Measurements from ENCODE around the gene ITIH3. TPM values are rescaled to one million over a fixed set of nuclear protein-coding genes. Genes with fewer than 3 reads are reported as not detected.

ITIH3 gene
- total RNA-seq, result not detected

- Mint-ChIP-seq H3K27me3 (no peaks in the 10 kb centered on the region), H3K4me1 (no peaks in the 10 kb centered on the region), H3K36me3 (ENCODE audit: low read depth) (no peaks in the 10 kb centered on the region), H3K9me3 (no peaks in the 10 kb centered on the region), H3K27ac (no peak within 1 kb of the TSS), H3K4me3 (no peak within 1 kb of the TSS)
- CTCF ChIA-PET, result no interaction called here
- no peak for DNase-seq
- POLR2A ChIA-PET, result no interaction called here
Observed at GRCh38 chr3:52794612-52795099, at the start of gene ITIH3. TSS of gene ITIH3 (plus strand) at chr3:52794796. CDS start at chr3:52794804, 8 bp downstream.

GRCh38 chr3:52752045-52752660 lies 42.4 kb upstream of the ITIH3 start:
- Mint-ChIP-seq H3K27ac (no peak overlapping the region), H3K4me3 (no peak overlapping the region), H3K27me3 (no peaks in the 10 kb centered on the region), H3K9me3 (no peaks in the 10 kb centered on the region), H3K36me3 (ENCODE audit: low read depth) (peaks cover 35% of the 10 kb centered on the region), H3K4me1 (no peaks in the 10 kb centered on the region)
- POLR2A ChIA-PET, result no interaction called here
- DNase-seq, result no peak
- CTCF ChIA-PET, result no interaction called here

- no peaks in the 10 kb centered on the region for H3K9me3 Mint-ChIP-seq
- CTCF ChIA-PET, result interaction anchor here (0.6 kb wide), 1 partner anchor 793 kb away, joined by 3 read pairs; no protein-coding TSS in a partner anchor
- H3K27me3 Mint-ChIP-seq, result no peaks in the 10 kb centered on the region
- H3K4me1 Mint-ChIP-seq, result no peaks in the 10 kb centered on the region
- no peak for DNase-seq
- peaks cover 31% of the 10 kb centered on the region for H3K36me3 Mint-ChIP-seq (ENCODE audit: low read depth)
- H3K4me3 Mint-ChIP-seq, result no peak overlapping the region
- POLR2A ChIA-PET, result no interaction called here
- H3K27ac Mint-ChIP-seq, result no peak overlapping the region
Observed at GRCh38 chr3:52754373-52754772, 40.2 kb upstream of the ITIH3 start.

DNA sequence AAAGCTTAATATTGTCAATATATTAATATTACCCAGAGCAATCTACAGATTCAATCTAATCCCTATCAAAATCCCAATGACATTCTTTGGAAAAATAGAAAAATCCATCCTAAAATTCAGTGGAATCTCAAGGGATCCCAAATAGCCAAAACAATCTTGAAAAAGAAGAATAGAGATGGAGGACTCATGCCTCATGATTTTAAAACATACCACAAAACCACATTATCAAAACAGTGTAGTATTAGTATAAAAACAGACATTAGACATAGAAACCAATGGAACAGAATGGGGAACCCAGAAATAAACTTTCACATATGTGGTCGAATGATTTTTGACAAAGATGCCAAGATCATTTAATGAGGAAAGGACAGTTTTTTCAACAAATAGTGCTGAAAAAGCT lies 38.5 kb upstream of the ITIH3 start:
- ChIA-PET POLR2A (no interaction called here), CTCF (no interaction called here)
- Mint-ChIP-seq H3K27ac (no peak overlapping the region), H3K27me3 (no peaks in the 10 kb centered on the region), H3K9me3 (no peaks in the 10 kb centered on the region), H3K4me3 (no peak overlapping the region), H3K36me3 (ENCODE audit: low read depth) (peaks cover 28% of the 10 kb centered on the region), H3K4me1 (no peaks in the 10 kb centered on the region)
- no peak for DNase-seq

GRCh38 chr3:52763466-52763865 lies 31.1 kb upstream of the ITIH3 start:
- H3K4me1 Mint-ChIP-seq, result no peaks in the 10 kb centered on the region
- H3K36me3 Mint-ChIP-seq (ENCODE audit: low read depth), result peaks cover 45% of the 10 kb centered on the region
- H3K27me3 Mint-ChIP-seq, result no peaks in the 10 kb centered on the region
- no peak overlapping the region for H3K27ac Mint-ChIP-seq
- DNase-seq, result no peak
- ChIA-PET CTCF (interaction anchor here (1.1 kb wide), 1 partner anchor 19 kb away, joined by 3 read pairs; no protein-coding TSS in a partner anchor), POLR2A (no interaction called here)
- H3K4me3 Mint-ChIP-seq, result no peak overlapping the region
- H3K9me3 Mint-ChIP-seq, result no peaks in the 10 kb centered on the region

DNA sequence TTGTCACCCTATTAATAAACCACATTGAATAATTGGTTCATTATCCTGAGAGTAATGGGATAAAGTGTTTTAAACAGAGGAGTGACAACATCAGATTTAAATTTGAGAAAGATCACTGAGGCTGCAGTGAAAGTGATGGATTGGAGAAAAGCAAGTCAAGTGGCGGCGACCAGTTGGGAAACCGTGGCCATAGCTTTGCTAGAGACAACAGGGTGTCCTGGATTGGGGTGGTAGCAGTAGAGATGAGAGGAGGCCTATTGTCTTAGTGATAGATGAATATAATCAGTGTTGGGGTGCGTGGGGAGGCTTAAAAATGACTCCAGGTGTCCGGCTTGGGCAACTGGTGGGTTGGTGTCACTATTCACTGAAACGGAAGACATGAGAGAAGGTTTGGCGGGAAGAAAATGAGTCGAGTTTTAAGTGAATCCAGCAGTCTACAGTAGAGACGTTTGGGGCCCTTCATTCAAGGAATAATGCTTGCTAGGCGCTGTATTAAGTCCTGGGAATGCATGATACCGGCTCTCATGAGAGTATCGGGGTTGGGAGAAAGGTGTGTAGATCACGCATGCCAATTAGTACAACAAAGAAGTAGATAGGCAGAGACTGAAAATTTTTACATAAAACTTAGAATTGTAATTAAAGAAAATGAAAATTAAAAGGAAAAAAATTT lies 24.7 kb upstream of the ITIH3 start:
- H3K27me3 Mint-ChIP-seq, result no peaks in the 10 kb centered on the region
- H3K36me3 Mint-ChIP-seq (ENCODE audit: low read depth), result peaks cover 15% of the 10 kb centered on the region
- ChIA-PET POLR2A (interaction anchor here (0.5 to 0.6 kb wide), 2 partner anchors 49 to 1913 kb away, joined by 4 read pairs; no protein-coding TSS in a partner anchor), CTCF (interaction anchor here (1.1 to 1.3 kb wide), 3 partner anchors 13 to 28 kb away, joined by 3 to 5 read pairs (median 4); no protein-coding TSS in a partner anchor)
- no peaks in the 10 kb centered on the region for H3K9me3 Mint-ChIP-seq
- H3K4me3 Mint-ChIP-seq, result peak overlapping the region; percentile 84
- H3K27ac Mint-ChIP-seq, result peak overlapping the region; percentile 85
- no peak for DNase-seq
- peaks cover 20% of the 10 kb centered on the region for H3K4me1 Mint-ChIP-seq

- no peaks in the 10 kb centered on the region for H3K27me3 Mint-ChIP-seq
- H3K4me3 Mint-ChIP-seq, result peak within 1 kb of the TSS; percentile 84
- H3K27ac Mint-ChIP-seq, result peak within 1 kb of the TSS; percentile 95
- CTCF ChIA-PET, result interaction anchor here (0.6 to 1.3 kb wide), 6 partner anchors 12 to 298 kb away, joined by 3 to 5 read pairs (median 4); no protein-coding TSS in a partner anchor
- H3K4me1 Mint-ChIP-seq, result peaks cover 20% of the 10 kb centered on the region
- DNase-seq, result peak; percentile 85
- H3K9me3 Mint-ChIP-seq, result no peaks in the 10 kb centered on the region
- POLR2A ChIA-PET, result interaction anchor here (0.5 to 0.6 kb wide), 2 partner anchors 49 to 1912 kb away, joined by 4 read pairs; no protein-coding TSS in a partner anchor
- H3K36me3 Mint-ChIP-seq (ENCODE audit: low read depth), result peaks cover 7% of the 10 kb centered on the region
Observed at GRCh38 chr3:52770496-52771333, 23.9 kb upstream of the ITIH3 start, which contains the start of gene NEK4. TSS of gene NEK4 (minus strand) at chr3:52770940. CDS start at chr3:52770746, 194 bp downstream.

GRCh38 chr3:52771334-52771681 lies 23.3 kb upstream of the ITIH3 start:
- POLR2A ChIA-PET, result no interaction called here
- no peak for DNase-seq
- CTCF ChIA-PET, result interaction anchor here (0.9 to 1.3 kb wide), 2 partner anchors 20 to 82 kb away, joined by 4 to 5 read pairs; no protein-coding TSS in a partner anchor
- Mint-ChIP-seq H3K27ac (peak overlapping the region; percentile 95), H3K9me3 (no peaks in the 10 kb centered on the region), H3K36me3 (ENCODE audit: low read depth) (peaks cover 4% of the 10 kb centered on the region), H3K4me3 (peak overlapping the region; percentile 84), H3K4me1 (peaks cover 20% of the 10 kb centered on the region), H3K27me3 (no peaks in the 10 kb centered on the region)

DNA sequence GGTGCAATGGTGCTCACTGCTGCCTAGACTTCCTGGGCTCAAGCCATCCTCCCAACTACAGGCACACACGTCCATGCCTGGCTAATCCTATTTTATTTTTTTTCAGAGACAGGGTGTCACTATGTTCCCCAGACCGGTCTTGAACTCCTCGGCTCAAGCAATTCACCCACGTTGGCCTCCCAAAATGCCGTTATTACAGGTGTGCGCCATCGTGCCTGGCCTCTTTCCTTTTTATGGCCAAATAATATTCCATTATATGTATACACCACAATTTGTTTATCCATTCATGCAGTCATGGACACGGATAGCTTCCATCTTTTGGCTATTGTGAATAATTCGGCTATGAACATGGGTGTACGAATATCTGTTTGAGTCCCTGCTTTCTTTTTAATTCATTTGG lies 22.9 kb upstream of the ITIH3 start:
- POLR2A ChIA-PET, result no interaction called here
- Mint-ChIP-seq H3K9me3 (no peaks in the 10 kb centered on the region), H3K4me3 (peak overlapping the region; percentile 84), H3K36me3 (ENCODE audit: low read depth) (peaks cover 4% of the 10 kb centered on the region), H3K27me3 (no peaks in the 10 kb centered on the region), H3K4me1 (peaks cover 20% of the 10 kb centered on the region), H3K27ac (peak overlapping the region; percentile 95)
- DNase-seq, result no peak
- CTCF ChIA-PET, result interaction anchor here (0.9 to 1.3 kb wide), 2 partner anchors 20 to 81 kb away, joined by 4 to 5 read pairs; no protein-coding TSS in a partner anchor

DNA sequence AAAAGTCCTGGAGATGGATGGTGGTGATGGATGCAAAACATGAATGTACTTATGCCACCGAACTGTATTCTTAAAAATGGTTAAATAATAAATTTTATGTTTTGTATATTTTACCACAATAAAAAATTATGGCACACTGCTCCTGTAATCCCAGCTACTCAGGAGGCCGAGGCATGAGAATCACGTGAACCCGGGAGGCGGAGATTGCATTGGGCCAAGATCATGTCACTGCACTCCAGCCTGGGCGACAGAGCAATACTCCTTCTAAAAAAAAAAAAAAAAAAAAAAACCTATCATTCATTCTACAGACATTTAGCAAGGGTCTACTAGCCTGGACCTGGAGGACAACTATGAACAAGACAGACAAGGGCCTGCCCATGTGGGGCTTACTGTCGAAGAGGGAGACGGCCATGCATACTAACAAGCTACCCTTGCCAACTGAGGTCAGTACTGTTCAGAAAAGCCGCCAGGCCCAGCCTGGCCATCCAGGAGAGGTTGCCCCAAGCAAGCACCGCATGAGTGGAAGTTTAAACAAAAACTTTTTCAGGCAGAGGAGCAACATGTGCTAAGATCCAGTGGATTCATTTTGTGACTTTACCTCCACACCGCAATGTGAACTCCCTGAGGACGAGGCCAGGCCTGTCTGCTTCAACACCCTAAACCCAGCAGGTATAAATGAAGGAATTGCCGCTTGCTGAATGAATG lies 21.1 kb upstream of the ITIH3 start:
- Mint-ChIP-seq H3K4me3 (no peak overlapping the region), H3K36me3 (ENCODE audit: low read depth) (no peaks in the 10 kb centered on the region), H3K4me1 (peaks cover 20% of the 10 kb centered on the region), H3K9me3 (no peaks in the 10 kb centered on the region), H3K27ac (no peak overlapping the region), H3K27me3 (no peaks in the 10 kb centered on the region)
- ChIA-PET POLR2A (no interaction called here), CTCF (interaction anchor here (0.6 to 1.8 kb wide), 4 partner anchors 23 to 40 kb away, joined by 3 to 6 read pairs (median 4); no protein-coding TSS in a partner anchor)
- DNase-seq, result no peak

GRCh38 chr3:52774066-52774713 lies 20.4 kb upstream of the ITIH3 start:
- H3K27me3 Mint-ChIP-seq, result no peaks in the 10 kb centered on the region
- POLR2A ChIA-PET, result no interaction called here
- CTCF ChIA-PET, result interaction anchor here (0.6 to 1.8 kb wide), 3 partner anchors 22 to 29 kb away, joined by 3 to 6 read pairs (median 3); no protein-coding TSS in a partner anchor
- no peaks in the 10 kb centered on the region for H3K9me3 Mint-ChIP-seq
- H3K4me3 Mint-ChIP-seq, result no peak overlapping the region
- DNase-seq, result no peak
- no peaks in the 10 kb centered on the region for H3K36me3 Mint-ChIP-seq (ENCODE audit: low read depth)
- no peak overlapping the region for H3K27ac Mint-ChIP-seq
- H3K4me1 Mint-ChIP-seq, result peaks cover 20% of the 10 kb centered on the region

Measured in activated CD4-positive, alpha-beta T cell treated with anti-CD3 and anti-CD28 coated beads, Interleukin-2, amount 10 ng/mL, durations not matched to agents 7 days and 5 days (primary cell).